Measurements from ENCODE around the gene WDR88.
"Not testable (repeated sequence)": the region's sequence is repeated elsewhere in the genome, so short reads cannot be mapped to it uniquely, and the experiment has no call there.

WDR88 gene

DNA sequence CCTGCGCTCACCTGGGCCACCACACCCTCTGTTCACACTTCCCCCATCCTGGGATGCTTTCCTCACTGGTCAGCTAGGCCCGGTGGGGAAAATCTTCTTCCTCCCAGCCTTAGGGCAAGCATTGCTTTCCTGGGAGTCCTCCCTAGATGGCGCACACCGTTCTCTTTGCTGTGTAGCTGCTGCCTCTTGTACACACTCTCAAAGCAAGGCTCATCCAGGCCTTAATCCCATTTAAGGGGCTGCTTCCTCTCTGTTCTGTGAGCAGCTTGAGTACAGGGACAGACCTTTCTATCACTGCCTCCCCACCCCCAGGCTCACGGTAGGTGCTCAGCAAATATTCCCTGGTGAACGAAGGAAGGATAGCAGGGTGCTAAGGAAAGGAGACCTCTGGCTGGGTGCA, 82.7 kb downstream of the WDR88 start:
- DNase-seq: no peak

GRCh38 chr19:33215438-33216197, 83.7 kb downstream of the WDR88 start:
- DNase-seq: no peak

DNA sequence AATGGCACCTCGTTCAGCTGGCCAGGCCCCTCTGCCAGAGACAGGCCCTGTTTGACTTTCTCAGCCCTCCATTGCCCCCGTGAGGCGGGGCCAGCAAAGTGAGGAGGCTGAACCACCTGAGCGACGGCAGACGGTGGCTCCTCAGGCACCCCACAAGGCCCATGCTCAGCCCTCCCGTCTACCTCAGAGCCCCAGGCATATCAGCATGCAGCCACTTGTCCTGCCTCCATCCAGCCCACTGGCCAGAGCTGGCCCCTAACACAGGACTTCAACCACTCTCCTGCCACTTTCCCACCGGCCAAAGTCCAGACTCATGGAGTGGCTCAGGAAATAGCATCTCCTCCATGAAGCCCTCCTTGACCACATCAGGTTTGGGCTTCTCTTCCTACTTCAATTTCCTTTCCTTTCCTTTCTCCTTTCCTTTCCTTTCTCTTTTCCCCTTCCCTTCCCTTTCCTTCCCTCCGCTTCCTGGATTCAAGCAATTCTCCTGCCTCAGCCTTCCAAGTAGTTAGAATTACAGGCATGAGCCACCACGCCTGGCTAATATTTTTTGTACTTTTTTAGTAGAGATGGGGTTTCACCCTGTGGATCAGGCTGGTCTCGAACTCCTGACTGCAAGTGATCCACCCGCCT, 84.4 kb downstream of the WDR88 start:
- no peak for DNase-seq

DNA sequence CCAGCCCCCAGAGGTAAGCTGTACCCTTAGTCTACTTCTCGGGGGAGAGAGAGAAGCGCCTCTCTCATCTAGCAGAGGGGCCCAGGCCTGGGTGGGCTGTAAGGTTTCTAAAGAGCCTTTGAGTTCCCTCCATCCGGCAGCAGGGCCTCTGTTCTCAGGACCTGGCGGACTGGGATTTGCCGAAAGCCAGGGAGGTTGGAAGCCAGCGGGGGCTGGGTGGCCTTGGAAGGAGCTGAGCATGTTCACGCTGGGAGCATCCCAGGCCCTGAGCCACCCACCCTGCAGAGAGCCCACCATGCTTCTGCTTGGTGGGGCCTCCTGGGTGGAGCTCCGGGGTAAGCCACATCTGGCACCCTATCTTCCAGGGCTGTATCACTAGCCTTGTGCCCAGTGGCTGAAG, 86.0 kb downstream of the WDR88 start:
- DNase-seq: no peak

GRCh38 chr19:33219261-33219815, 87.4 kb downstream of the WDR88 start:
- DNase-seq: no peak

DNA sequence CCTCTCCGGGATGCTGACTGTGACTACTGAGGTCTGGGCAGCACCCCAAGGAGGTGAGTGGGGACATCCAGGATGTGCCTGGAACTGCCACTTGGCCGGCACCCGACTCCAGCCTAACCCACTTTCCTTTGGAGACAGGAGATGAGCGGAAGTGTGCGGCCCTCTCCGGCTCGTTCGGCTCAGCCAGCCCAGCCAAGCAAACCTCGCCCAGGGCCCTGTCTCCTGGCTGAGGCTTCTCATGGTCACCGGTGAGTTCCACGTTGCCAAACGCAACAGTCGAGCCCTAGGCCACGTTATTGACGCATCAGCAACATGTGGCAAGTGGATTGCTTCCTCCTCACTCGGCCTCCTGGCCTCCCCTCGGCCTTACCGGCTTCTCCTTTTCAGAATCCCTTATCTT, 88.2 kb downstream of the WDR88 start:
- no peak for DNase-seq

GRCh38 chr19:33220735-33221134, 88.8 kb downstream of the WDR88 start:
- no peak for DNase-seq

DNA sequence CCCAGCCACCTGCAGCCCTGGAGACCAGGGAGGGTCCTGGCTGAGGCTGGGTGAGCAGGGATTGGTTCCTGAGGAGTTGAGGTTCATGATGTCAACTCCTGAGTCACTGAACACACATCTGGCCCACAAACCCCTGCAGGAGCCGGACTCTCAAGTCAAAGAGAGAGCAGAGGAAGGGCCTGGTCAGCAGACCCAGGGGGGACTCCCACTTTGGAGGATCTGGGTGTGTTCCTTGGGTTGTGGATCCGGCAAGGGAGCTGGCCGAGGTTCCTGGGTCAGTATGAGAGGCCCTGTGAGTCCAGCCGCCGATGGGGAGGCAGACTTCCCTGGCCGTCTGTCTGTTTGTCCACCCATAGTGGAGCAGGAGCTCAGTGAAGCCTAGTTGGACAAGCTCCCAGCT, 89.7 kb downstream of the WDR88 start:
- no peak for DNase-seq

- DNase-seq: not testable (repeated sequence)
Observed at GRCh38 chr19:33222255-33222654, 90.3 kb downstream of the WDR88 start.

DNA sequence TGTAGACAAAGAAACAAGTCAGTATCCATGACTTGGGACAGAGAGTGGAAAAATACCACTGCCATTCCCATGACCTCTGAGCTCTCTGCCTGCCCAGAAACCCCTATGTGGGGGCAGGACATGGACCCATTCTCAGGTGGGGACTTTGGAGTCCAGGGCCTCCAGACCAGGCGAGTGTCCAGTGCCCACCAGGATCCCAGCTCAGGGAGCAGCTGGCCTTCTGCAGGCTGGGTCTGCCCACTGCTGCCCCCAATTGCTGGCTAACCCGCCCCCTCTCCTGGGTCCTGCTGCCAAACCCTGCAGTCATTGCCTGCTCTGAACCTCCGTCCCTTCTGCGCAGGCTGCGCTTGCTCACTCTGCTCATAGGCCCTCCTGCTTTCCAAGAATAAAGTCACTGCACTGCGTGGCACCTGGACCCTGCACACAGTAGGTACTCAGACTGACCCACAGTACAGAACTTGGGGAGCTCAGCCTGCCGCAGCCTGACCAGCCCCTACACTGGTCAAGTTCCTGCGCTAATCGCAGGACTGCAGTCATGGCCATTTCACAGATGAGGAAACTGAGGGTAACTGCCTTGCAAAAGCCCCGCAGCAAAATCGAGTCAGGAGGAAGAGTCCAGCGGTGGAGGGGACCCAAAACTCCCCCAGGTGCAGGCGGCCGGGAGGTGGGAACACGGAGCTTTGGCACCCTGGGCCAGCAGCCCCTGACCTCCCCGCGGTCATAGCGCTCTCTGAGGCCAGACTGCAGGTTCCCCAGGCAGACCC, 93.0 kb downstream of the WDR88 start:
- DNase-seq: no peak
